Astrocyte (in vitro differentiated cells and primary cell): ENCODE results near the gene PRPSAP1. TPM values are rescaled to one million over a fixed set of nuclear protein-coding genes. Genes with fewer than 3 reads are reported as not detected.

Experiments used
- DNase-seq: peaks from one replicate; pipeline ENCODE4 v3.0.0-alpha.2; 2010; ENCODE audit warnings: low read depth
- FAIRE-seq: peaks from 2 replicates; lab custom pipeline; 2011; peaks lifted over from hg19 to GRCh38; lab: Jason Lieb, UNC
- H2AFZ ChIP-seq: 2 replicates; pipeline ENCODE4 v1.6.0; 2012; ENCODE audit warnings: low read depth, low read length, inconsistent platforms
- H3K27ac ChIP-seq: 2 replicates; pipeline ENCODE4 v1.5.1; 2011; ENCODE audit warnings: low read depth, low read length, inconsistent platforms
- H3K27me3 ChIP-seq: 2 replicates; pipeline ENCODE4 v1.6.0; 2011; ENCODE audit warnings: low read length, inconsistent platforms; ENCODE audit not compliant: insufficient read depth
- H3K36me3 ChIP-seq: 2 replicates; pipeline ENCODE4 v1.5.1; 2011; ENCODE audit warnings: low read length, inconsistent platforms; ENCODE audit not compliant: insufficient read depth
- H3K4me1 ChIP-seq: 2 replicates; pipeline ENCODE4 v1.5.1; 2011; ENCODE audit warnings: low read length, inconsistent platforms; ENCODE audit not compliant: insufficient read depth
- H3K4me2 ChIP-seq: 2 replicates; pipeline ENCODE4 v1.6.0; 2012; ENCODE audit warnings: low read length, inconsistent platforms
- H3K4me3 ChIP-seq: 2 replicates; pipeline ENCODE4 v1.5.1; 2011; ENCODE audit warnings: low read depth, mild to moderate bottlenecking, low read length, inconsistent platforms; ENCODE audit not compliant: insufficient read depth
- H3K79me2 ChIP-seq: 2 replicates; pipeline ENCODE4 v1.6.0; 2012; ENCODE audit warnings: mild to moderate bottlenecking, low read length, inconsistent platforms; ENCODE audit not compliant: insufficient read depth
- H3K9ac ChIP-seq: 2 replicates; pipeline ENCODE4 v1.6.0; 2012; ENCODE audit warnings: mild to moderate bottlenecking, low read length, inconsistent platforms
- H3K9me3 ChIP-seq: 2 replicates; pipeline ENCODE4 v1.5.1; 2012; ENCODE audit warnings: low read depth, mild to moderate bottlenecking, low read length, inconsistent platforms; ENCODE audit not compliant: insufficient read depth
- H4K20me1 ChIP-seq: 2 replicates; pipeline ENCODE4 v1.6.0; 2012; ENCODE audit warnings: low read length, inconsistent platforms; ENCODE audit not compliant: insufficient read depth
- H3K27ac Mint-ChIP-seq: one replicate; pipeline ENCODE4 v1.8.0; 2021; ENCODE audit warnings: mild to moderate bottlenecking, mixed read lengths; ENCODE audit not compliant: unreplicated experiment
- H3K27me3 Mint-ChIP-seq: one replicate; pipeline ENCODE4 v1.8.0; 2021; ENCODE audit warnings: low read depth, mixed read lengths; ENCODE audit not compliant: unreplicated experiment
- H3K36me3 Mint-ChIP-seq: one replicate; pipeline ENCODE4 v1.8.0; 2021; ENCODE audit warnings: low read depth, mixed read lengths; ENCODE audit not compliant: unreplicated experiment
- H3K4me1 Mint-ChIP-seq: one replicate; pipeline ENCODE4 v1.8.0; 2021; ENCODE audit warnings: low read depth, mixed read lengths; ENCODE audit not compliant: unreplicated experiment
- H3K4me3 Mint-ChIP-seq: one replicate; pipeline ENCODE4 v1.8.0; 2021; ENCODE audit warnings: mild to moderate bottlenecking, moderate library complexity, mixed read lengths; ENCODE audit not compliant: unreplicated experiment
- H3K9me3 Mint-ChIP-seq: one replicate; pipeline ENCODE4 v1.8.0; 2021; ENCODE audit warnings: mild to moderate bottlenecking, mixed read lengths; ENCODE audit not compliant: unreplicated experiment
- EZH2 ChIP-seq: IDR thresholded peaks from 2 replicates; pipeline ENCODE4 v1.6.1; 2012; ENCODE audit warnings: mild to moderate bottlenecking, low read length, inconsistent platforms; ENCODE audit not compliant: insufficient read depth
- total RNA-seq: library from RNA; stranded (reverse); gene quantifications from 2 replicates; pipeline ENCODE4 v1.2.1, GENCODE V29; 2021
- TF ChIP-seq, protein P1 (sequence below): IDR thresholded peaks from 2 replicates; pipeline ENCODE4 v1.5.1; 2011; ENCODE audit warnings: low read depth, mild to moderate bottlenecking, inconsistent platforms, low read length, moderate library complexity; ENCODE audit not compliant: insufficient read depth

The PRPSAP1 gene
- total RNA-seq, 1 donor from 2014 or later, result 36.2 TPM

DNA sequence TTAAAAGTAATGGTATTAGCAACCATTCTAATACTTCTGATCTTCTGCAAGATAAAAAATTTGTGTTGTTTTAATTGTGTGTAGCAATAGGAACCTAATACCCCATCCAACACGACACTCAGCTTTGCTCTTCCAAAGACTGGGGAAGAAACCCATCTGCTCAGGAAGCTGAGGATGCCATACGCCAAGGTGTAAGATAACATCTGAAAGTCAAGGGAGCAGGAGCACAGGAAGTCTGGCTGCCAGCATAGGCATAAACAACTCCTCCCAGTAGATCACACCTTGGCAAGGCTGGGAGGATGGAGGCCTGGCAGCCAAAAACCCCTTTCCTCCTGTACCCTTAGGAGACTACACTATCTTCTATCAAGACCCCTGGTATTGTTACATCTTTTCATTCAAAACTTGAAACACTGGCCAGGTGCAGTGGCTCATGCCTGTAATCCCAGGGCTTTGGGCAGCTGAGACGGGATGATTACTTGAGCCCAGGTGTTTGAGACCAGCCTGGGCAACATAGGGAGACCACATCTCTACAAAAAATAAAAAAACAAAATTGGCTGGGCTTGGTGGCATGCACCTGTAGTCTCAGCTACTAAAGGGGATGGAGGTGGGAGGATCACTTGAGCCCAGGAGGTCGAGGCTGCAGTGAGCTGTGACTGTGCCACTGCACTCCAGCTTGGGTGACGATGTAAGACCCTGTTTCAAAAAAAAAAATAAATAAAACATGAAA, 25.0 kb upstream of the PRPSAP1 start:
- H3K36me3 ChIP-seq, result no peaks in the 10 kb centered on the region
- DNase-seq (no peak), FAIRE-seq (no peak)
- no peak overlapping the region for H3K9ac ChIP-seq
- no peak overlapping the region for H3K4me3 Mint-ChIP-seq
- no peak overlapping the region for H3K4me2 ChIP-seq
- no peak for TF ChIP-seq EZH2
- TF ChIP-seq, protein P1, sequence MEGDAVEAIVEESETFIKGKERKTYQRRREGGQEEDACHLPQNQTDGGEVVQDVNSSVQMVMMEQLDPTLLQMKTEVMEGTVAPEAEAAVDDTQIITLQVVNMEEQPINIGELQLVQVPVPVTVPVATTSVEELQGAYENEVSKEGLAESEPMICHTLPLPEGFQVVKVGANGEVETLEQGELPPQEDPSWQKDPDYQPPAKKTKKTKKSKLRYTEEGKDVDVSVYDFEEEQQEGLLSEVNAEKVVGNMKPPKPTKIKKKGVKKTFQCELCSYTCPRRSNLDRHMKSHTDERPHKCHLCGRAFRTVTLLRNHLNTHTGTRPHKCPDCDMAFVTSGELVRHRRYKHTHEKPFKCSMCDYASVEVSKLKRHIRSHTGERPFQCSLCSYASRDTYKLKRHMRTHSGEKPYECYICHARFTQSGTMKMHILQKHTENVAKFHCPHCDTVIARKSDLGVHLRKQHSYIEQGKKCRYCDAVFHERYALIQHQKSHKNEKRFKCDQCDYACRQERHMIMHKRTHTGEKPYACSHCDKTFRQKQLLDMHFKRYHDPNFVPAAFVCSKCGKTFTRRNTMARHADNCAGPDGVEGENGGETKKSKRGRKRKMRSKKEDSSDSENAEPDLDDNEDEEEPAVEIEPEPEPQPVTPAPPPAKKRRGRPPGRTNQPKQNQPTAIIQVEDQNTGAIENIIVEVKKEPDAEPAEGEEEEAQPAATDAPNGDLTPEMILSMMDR, result no peak
- H2AFZ ChIP-seq, result no peak overlapping the region
- no peaks in the 10 kb centered on the region for H3K27me3 ChIP-seq
- no peak overlapping the region for H3K27ac Mint-ChIP-seq
- peaks cover 31% of the 10 kb centered on the region for H3K4me1 ChIP-seq
- no peaks in the 10 kb centered on the region for H3K27me3 Mint-ChIP-seq
- peaks cover 5% of the 10 kb centered on the region for H3K36me3 Mint-ChIP-seq
- H3K79me2 ChIP-seq, result peaks cover 19% of the 10 kb centered on the region
- H3K9me3 ChIP-seq, result no peaks in the 10 kb centered on the region
- H3K27ac ChIP-seq, result no peak overlapping the region
- H3K9me3 Mint-ChIP-seq, result peaks cover 2% of the 10 kb centered on the region
- peaks cover 7% of the 10 kb centered on the region for H3K4me1 Mint-ChIP-seq
- H4K20me1 ChIP-seq, result no peaks in the 10 kb centered on the region
- no peak overlapping the region for H3K4me3 ChIP-seq

DNA sequence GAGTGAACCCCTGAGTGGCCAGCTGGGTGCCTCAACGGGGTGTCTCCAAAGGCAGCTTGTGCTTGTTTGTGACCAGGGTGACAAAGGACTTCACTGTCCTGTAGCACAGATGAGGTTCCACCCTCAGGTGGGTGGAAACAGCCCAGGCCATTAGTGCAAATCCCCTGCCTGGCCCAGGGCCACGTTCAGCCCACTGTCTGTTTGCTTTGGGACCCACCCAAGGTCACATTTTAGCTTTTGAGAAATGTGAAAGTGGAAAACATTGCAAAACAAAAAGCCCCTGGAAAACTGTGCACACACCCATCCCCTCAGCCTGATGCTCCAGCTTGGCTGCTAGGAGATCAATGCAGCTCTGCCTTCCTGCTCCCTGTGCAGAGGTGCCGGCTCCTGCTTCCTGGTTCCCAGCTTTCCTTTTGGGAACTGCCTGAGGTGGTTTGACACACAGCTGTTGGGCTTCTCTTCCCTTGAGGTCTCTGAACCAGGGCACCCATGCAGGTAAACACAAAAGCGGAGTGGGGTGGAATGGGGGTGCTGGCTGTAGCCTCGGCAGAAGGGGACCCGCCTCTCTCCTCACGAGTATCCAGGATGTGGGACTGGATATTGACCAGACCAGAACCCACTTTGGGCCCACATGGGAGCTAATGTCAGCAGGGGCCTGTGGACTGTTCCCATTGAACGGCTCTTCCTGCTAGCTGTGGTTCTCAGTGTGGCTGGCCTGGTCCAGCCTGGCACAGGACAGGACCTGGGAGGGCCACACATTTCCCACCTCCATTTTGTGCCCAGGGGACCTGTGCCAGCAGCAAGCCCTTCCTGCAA, 22.8 kb upstream of the PRPSAP1 start:
- peak overlapping the region; percentile 39 for H3K9ac ChIP-seq
- no peaks in the 10 kb centered on the region for H3K27me3 Mint-ChIP-seq
- FAIRE-seq (no peak), DNase-seq (no peak)
- H3K9me3 ChIP-seq, result no peaks in the 10 kb centered on the region
- H3K4me1 ChIP-seq, result peaks cover 36% of the 10 kb centered on the region
- peaks cover 12% of the 10 kb centered on the region for H3K79me2 ChIP-seq
- H3K4me3 ChIP-seq, result no peak overlapping the region
- no peak overlapping the region for H3K27ac ChIP-seq
- H3K4me3 Mint-ChIP-seq, result no peak overlapping the region
- TF ChIP-seq, protein P1, result no peak
- TF ChIP-seq EZH2, result no peak
- H3K4me2 ChIP-seq, result peak overlapping the region; percentile 21
- H3K36me3 Mint-ChIP-seq, result peaks cover 5% of the 10 kb centered on the region
- H2AFZ ChIP-seq, result no peak overlapping the region
- H3K27ac Mint-ChIP-seq, result no peak overlapping the region
- H3K9me3 Mint-ChIP-seq, result peaks cover 2% of the 10 kb centered on the region
- H3K4me1 Mint-ChIP-seq, result peaks cover 13% of the 10 kb centered on the region
- no peaks in the 10 kb centered on the region for H3K36me3 ChIP-seq
- no peaks in the 10 kb centered on the region for H4K20me1 ChIP-seq
- H3K27me3 ChIP-seq, result no peaks in the 10 kb centered on the region
